Keratinocyte (primary cell): ENCODE data around the gene CHD1.

Experiments
- CTCF ChIP-seq, 3 experiments: IDR thresholded peaks in 1 of 3; conservative IDR thresholded peaks in 1 of 3; optimal IDR thresholded peaks in 1 of 3; 2 replicates in 2 of 3; 3 replicates in 1 of 3; pipeline versions ENCODE3 to v1.5.1; 2011; ENCODE audit warnings: low read length in 3 of 3, mild to moderate bottlenecking in 3 of 3, moderate library complexity in 2 of 3, control low read depth in 1 of 3, inconsistent platforms in 1 of 3; ENCODE audit not compliant: insufficient read depth in 2 of 3; ENCODE audit errors: extremely low read depth in 1 of 3
- EZH2 ChIP-seq: IDR thresholded peaks from one replicate; pipeline ENCODE4 v1.6.1; 2012; ENCODE audit warnings: inconsistent platforms, mild to moderate bottlenecking, low read length, moderate library complexity

- TF ChIP-seq CTCF (optimal IDR thresholded peaks at IDR 0.05 in 1 of 3, IDR thresholded peaks at IDR 0.05 in 1 of 3, conservative IDR thresholded peaks at IDR 0.05 in 1 of 3; ENCODE audit: extremely low read depth in 1 of 3, insufficient read depth in 2 of 3, low read length in 3 of 3) (no peak), EZH2 (no peak)
Measured at GRCh38 chr5:98847054-98847453, 81.8 kb downstream of the CHD1 start.
